ENCODE measurements around the gene RIT2. TPM values are rescaled to one million over a fixed set of nuclear protein-coding genes. Genes with fewer than 3 reads are reported as not detected.

Gene RIT2
- polyA plus RNA-seq, 1 of the 3 experiments (the other 2 are of a cell fraction) = not detected

GRCh38 chr18:43013486-43013885 is 102.0 kb downstream of the RIT2 start:
- no peaks in the 10 kb centered on the region for H3K36me3 ChIP-seq (replicated peaks in 1 of 2; ENCODE audit: control insufficient read depth in 1 of 2, insufficient read depth in 2 of 2, low read length in 1 of 2)
- no peaks in the 10 kb centered on the region for H3K79me2 ChIP-seq (ENCODE audit: insufficient read depth)
- H3K27me3 ChIP-seq (ENCODE audit: insufficient read depth) = no peaks in the 10 kb centered on the region
- no peak overlapping the region for H2AFZ ChIP-seq (ENCODE audit: low read depth)
- no peak for DNase-seq
- no peak overlapping the region for H3K9ac ChIP-seq
- no peaks in the 10 kb centered on the region for H4K20me1 ChIP-seq (ENCODE audit: insufficient read depth)
- H3K4me1 ChIP-seq (ENCODE audit: control insufficient read depth in 1 of 2, insufficient read depth in 2 of 2, low read depth in 1 of 2, low read length in 1 of 2) = no peaks in the 10 kb centered on the region; a peak in 2 of 4 replicates
- no peak overlapping the region; the same call in 1 of the 2 replicates for H3K4me2 ChIP-seq
- CTCF ChIA-PET = no interaction called here
- WGBS (ENCODE audit: low lambda C conversion rate) = 15% methylated on average over 3 of the region's 3 CpGs
- no peak for TF ChIP-seq POLR2AphosphoS5 (IDR thresholded peaks at IDR 0.05; ENCODE audit: low read depth, low read length)
- TF ChIP-seq, protein P1, sequence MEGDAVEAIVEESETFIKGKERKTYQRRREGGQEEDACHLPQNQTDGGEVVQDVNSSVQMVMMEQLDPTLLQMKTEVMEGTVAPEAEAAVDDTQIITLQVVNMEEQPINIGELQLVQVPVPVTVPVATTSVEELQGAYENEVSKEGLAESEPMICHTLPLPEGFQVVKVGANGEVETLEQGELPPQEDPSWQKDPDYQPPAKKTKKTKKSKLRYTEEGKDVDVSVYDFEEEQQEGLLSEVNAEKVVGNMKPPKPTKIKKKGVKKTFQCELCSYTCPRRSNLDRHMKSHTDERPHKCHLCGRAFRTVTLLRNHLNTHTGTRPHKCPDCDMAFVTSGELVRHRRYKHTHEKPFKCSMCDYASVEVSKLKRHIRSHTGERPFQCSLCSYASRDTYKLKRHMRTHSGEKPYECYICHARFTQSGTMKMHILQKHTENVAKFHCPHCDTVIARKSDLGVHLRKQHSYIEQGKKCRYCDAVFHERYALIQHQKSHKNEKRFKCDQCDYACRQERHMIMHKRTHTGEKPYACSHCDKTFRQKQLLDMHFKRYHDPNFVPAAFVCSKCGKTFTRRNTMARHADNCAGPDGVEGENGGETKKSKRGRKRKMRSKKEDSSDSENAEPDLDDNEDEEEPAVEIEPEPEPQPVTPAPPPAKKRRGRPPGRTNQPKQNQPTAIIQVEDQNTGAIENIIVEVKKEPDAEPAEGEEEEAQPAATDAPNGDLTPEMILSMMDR (IDR thresholded peaks at IDR 0.05) = no peak
- no peak for TF ChIP-seq EP300 (IDR thresholded peaks at IDR 0.05; ENCODE audit: borderline replicate concordance in 1 of 2, low read depth in 1 of 2, low read length in 1 of 2)
- TF ChIP-seq PBX3 (IDR thresholded peaks at IDR 0.05) = peak; percentile 51; the same call in 1 of the 2 replicates
- TF ChIP-seq JUND (IDR thresholded peaks at IDR 0.05) = peak; percentile 39; the same call in 1 of the 2 replicates
- TF ChIP-seq YY1 (IDR thresholded peaks at IDR 0.05; ENCODE audit: low read depth) = no peak
- TF ChIP-seq FOSL2 (IDR thresholded peaks at IDR 0.05; ENCODE audit: borderline replicate concordance, low read depth) = 0 out of 2 replicates have a peak, but pooled peaks have one; percentile 2
- peak; percentile 52; the same call in 1 of the 2 replicates for TF ChIP-seq TCF12 (IDR thresholded peaks at IDR 0.05)
- no peak for TF ChIP-seq CHD2 (IDR thresholded peaks at IDR 0.05; ENCODE audit: low read length, partially characterized antibody)
- TF ChIP-seq USF2 (IDR thresholded peaks at IDR 0.05; ENCODE audit: borderline replicate concordance, low read depth, low read length) = no peak
- POLR2A ChIA-PET = no interaction called here
- no peaks in the 10 kb centered on the region for H3F3A ChIP-seq (replicated peaks; ENCODE audit: insufficient read depth)
- H3K9me2 ChIP-seq = no peaks in the 10 kb centered on the region
- no peak overlapping the region for H3K4me3 ChIP-seq (ENCODE audit: low read depth in 2 of 2, low read length in 1 of 2)
- H3K9me3 ChIP-seq = no peaks in the 10 kb centered on the region
- H3K27ac ChIP-seq (ENCODE audit: low read depth in 2 of 2, low read length in 1 of 2) = no peak overlapping the region

GRCh38 chr18:43012951-43013350 is 102.5 kb downstream of the RIT2 start:
- TF ChIP-seq NFIC (IDR thresholded peaks at IDR 0.05; ENCODE audit: borderline replicate concordance) (no peak), YY1 (IDR thresholded peaks at IDR 0.05; ENCODE audit: low read depth) (no peak), SIN3A (IDR thresholded peaks at IDR 0.05; ENCODE audit: borderline replicate concordance, low read depth, low read length) (no peak), FOSL2 (IDR thresholded peaks at IDR 0.05; ENCODE audit: borderline replicate concordance, low read depth) (no peak), MEF2A (IDR thresholded peaks at IDR 0.05; ENCODE audit: borderline replicate concordance, low read depth) (no peak), GABPA (IDR thresholded peaks at IDR 0.05; ENCODE audit: low read depth) (no peak), RAD21 (IDR thresholded peaks at IDR 0.05; ENCODE audit: low read length) (no peak), SMC3 (IDR thresholded peaks at IDR 0.05; ENCODE audit: low read depth, low read length) (no peak), RFX5 (IDR thresholded peaks at IDR 0.05; ENCODE audit: low read length) (no peak), POLR2AphosphoS5 (IDR thresholded peaks at IDR 0.05; ENCODE audit: low read depth, low read length) (no peak), ELF1 (IDR thresholded peaks at IDR 0.05) (no peak)
- TF ChIP-seq, protein P2, sequence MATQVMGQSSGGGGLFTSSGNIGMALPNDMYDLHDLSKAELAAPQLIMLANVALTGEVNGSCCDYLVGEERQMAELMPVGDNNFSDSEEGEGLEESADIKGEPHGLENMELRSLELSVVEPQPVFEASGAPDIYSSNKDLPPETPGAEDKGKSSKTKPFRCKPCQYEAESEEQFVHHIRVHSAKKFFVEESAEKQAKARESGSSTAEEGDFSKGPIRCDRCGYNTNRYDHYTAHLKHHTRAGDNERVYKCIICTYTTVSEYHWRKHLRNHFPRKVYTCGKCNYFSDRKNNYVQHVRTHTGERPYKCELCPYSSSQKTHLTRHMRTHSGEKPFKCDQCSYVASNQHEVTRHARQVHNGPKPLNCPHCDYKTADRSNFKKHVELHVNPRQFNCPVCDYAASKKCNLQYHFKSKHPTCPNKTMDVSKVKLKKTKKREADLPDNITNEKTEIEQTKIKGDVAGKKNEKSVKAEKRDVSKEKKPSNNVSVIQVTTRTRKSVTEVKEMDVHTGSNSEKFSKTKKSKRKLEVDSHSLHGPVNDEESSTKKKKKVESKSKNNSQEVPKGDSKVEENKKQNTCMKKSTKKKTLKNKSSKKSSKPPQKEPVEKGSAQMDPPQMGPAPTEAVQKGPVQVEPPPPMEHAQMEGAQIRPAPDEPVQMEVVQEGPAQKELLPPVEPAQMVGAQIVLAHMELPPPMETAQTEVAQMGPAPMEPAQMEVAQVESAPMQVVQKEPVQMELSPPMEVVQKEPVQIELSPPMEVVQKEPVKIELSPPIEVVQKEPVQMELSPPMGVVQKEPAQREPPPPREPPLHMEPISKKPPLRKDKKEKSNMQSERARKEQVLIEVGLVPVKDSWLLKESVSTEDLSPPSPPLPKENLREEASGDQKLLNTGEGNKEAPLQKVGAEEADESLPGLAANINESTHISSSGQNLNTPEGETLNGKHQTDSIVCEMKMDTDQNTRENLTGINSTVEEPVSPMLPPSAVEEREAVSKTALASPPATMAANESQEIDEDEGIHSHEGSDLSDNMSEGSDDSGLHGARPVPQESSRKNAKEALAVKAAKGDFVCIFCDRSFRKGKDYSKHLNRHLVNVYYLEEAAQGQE (IDR thresholded peaks at IDR 0.05; ENCODE audit: low read depth, low read length) = no peak
- TF ChIP-seq, protein P1 (IDR thresholded peaks at IDR 0.05) = no peak

More at GRCh38 chr18:43012951-43013350, 102.5 kb downstream of the RIT2 start:
- Histone ChIP-seq H3K36me3 (replicated peaks in 1 of 2; ENCODE audit: control insufficient read depth in 1 of 2, insufficient read depth in 2 of 2, low read length in 1 of 2) (no peaks in the 10 kb centered on the region), H3K9ac (no peak overlapping the region), H3K27ac (ENCODE audit: low read depth in 2 of 2, low read length in 1 of 2) (no peak overlapping the region), H3K27me3 (ENCODE audit: insufficient read depth) (no peaks in the 10 kb centered on the region), H3K4me2 (no peak overlapping the region; the same call in 1 of the 2 replicates), H3K79me2 (ENCODE audit: insufficient read depth) (no peaks in the 10 kb centered on the region), H3F3A (replicated peaks; ENCODE audit: insufficient read depth) (no peaks in the 10 kb centered on the region), H3K4me1 (ENCODE audit: control insufficient read depth in 1 of 2, insufficient read depth in 2 of 2, low read depth in 1 of 2, low read length in 1 of 2) (no peaks in the 10 kb centered on the region; a peak in 2 of 4 replicates), H2AFZ (ENCODE audit: low read depth) (no peak overlapping the region), H3K9me2 (no peaks in the 10 kb centered on the region), H3K4me3 (ENCODE audit: low read depth in 2 of 2, low read length in 1 of 2) (no peak overlapping the region), H3K9me3 (no peaks in the 10 kb centered on the region), H4K20me1 (ENCODE audit: insufficient read depth) (no peaks in the 10 kb centered on the region)
- 42% methylated on average over 2 of the region's 2 CpGs for WGBS (ENCODE audit: low lambda C conversion rate)
- no peak for DNase-seq
- ChIA-PET CTCF (no interaction called here), POLR2A (no interaction called here)
